T47D (cell line): ENCODE measurements around the gene RBM10.

Source experiments
- DNase-seq, 2 experiments: peaks; one replicate each; pipeline versions ENCODE4 v3.0.0 to v3.0.0-alpha.2; 2011 to 2012; ENCODE audit warnings: low read depth in 1 of 2, low spot score in 1 of 2
- JUND ChIP-seq: IDR thresholded peaks from 2 replicates; pipeline ENCODE4 v1.6.1; 2012; ENCODE audit warnings: low read depth
- in situ Hi-C: cut with HindIII; loops from 2 replicates; pipeline ENCODE4 v1.10.0; 2016; ENCODE audit warnings: low sequenced_read_pairs, low pct_unique_long_range_greater_than_20kb

RBM10 gene

DNA sequence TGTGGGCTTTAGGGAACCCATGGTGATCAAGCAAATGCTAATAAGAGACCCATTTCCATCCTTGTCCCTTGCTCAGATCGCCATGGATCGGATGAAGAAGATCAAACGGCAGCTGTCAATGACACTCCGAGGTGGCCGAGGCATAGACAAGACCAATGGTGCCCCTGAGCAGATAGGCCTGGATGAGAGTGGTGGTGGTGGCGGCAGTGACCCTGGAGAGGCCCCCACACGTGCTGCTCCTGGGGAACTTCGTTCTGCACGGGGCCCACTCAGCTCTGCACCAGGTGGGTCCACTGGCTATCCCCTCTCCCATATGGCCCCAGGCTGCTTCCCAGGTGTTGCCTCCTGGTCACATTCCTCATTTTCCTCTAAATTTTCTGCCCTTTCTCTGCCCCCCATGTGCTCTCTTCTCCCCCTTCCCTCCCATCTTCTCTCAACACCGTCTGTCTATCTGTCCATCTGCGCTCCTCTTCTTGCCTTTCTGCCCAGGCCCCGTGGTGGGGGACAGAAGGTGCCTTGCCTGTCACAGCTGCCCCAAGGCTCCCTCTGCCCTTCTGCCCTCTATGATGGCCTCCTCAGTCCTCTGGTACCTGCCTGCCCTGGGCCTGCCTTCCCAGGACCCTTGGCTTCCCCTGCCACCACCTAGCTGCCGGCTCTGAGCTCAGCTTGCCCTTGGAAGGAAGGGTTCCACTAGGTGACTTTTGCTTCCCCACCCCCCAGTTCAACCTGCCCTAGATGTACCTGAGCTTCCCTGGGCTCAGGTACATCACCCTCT lies 78.6 kb downstream of the RBM10 start:
- TF ChIP-seq JUND, result no peak
- in situ Hi-C loops, result no loop called here
- no peak for DNase-seq

- in situ Hi-C loops, result no loop called here
- TF ChIP-seq JUND, result no peak
- no peak for DNase-seq
Measured at GRCh38 chrX:47224266-47224895, 79.4 kb downstream of the RBM10 start.

- DNase-seq, result no peak
- TF ChIP-seq JUND, result no peak
- in situ Hi-C loops, result no loop called here
Measured at GRCh38 chrX:47224896-47225290, 79.9 kb downstream of the RBM10 start.

DNA sequence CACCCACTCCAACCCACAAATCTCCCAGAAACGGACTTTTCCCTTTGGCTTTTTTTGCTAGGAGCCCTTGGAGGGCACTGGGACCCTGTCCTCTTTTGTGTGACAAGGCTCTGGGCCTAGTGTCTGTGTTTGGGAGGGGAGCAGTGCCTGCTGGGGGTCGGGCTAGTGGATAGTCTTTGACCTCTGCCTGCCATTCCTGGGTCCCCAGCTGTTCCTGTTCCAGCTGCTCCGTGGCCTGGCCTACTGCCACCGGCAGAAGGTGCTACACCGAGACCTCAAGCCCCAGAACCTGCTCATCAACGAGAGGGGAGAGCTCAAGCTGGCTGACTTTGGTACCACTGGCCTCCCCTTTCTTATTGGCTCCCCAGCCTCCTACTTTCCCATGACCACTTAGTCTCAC lies 81.0 kb downstream of the RBM10 start:
- in situ Hi-C loops, result no loop called here
- no peak for DNase-seq
- no peak for TF ChIP-seq JUND

DNA sequence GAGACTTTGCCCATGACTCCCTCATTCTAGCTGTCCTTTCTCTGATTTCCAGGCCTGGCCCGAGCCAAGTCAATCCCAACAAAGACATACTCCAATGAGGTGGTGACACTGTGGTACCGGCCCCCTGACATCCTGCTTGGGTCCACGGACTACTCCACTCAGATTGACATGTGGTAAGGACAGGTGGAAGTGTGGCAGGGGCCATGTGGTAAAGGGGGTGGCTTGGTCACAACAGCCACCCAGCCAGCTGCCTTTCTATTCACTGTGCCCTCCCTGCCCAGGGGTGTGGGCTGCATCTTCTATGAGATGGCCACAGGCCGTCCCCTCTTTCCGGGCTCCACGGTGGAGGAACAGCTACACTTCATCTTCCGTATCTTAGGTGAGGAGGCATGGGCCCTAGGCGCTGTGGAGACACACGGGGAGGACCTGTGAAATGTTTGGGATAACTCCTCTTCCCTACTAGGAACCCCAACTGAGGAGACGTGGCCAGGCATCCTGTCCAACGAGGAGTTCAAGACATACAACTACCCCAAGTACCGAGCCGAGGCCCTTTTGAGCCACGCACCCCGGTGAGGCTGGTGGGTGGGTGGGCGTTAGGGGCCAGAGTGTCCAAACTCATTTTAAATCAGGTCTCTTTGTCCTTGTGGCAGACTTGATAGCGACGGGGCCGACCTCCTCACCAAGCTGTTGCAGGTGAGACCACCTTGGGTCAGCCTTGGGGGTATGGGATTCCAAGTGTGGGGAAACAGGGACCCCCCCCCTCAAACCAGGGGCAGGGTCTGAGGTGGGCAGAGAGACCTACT lies 81.7 kb downstream of the RBM10 start:
- TF ChIP-seq JUND, result no peak
- in situ Hi-C loops, result no loop called here
- no peak for DNase-seq

DNA sequence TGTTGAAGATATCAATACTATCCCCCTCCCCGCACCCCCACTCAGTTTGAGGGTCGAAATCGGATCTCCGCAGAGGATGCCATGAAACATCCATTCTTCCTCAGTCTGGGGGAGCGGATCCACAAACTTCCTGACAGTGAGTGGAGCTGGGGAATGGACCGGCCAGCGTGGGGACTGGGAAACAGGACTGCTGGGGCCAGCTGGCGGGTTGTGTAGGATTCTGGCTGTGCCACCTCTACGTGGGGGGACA lies 82.2 kb downstream of the RBM10 start:
- no peak for DNase-seq
- TF ChIP-seq JUND, result no peak
- in situ Hi-C loops, result no loop called here

- no peak for DNase-seq
- no peak for TF ChIP-seq JUND
- in situ Hi-C loops, result no loop called here
Measured at GRCh38 chrX:47228550-47229270, 83.7 kb downstream of the RBM10 start.

DNA sequence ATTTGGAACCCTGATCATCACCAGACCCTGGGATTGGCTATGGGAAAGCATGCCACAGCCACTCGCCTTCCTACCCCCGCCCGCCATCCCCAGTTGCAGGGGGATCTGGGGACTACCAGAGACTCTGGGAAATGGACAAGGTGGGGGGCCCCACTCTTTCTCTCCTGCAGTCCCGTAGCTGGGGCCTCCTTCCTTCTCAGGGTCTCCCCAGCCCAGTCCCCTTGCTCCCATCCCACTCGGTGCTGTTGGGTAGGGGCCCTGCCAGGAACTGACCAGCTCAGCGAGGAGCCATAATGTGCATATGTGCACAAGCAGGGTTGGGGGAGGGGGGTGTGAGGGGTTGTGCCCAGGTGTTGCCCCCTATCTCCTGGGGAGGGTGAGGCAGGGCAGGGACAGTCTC lies 84.4 kb downstream of the RBM10 start:
- in situ Hi-C loops, result no loop called here
- no peak for DNase-seq
- no peak for TF ChIP-seq JUND

DNA sequence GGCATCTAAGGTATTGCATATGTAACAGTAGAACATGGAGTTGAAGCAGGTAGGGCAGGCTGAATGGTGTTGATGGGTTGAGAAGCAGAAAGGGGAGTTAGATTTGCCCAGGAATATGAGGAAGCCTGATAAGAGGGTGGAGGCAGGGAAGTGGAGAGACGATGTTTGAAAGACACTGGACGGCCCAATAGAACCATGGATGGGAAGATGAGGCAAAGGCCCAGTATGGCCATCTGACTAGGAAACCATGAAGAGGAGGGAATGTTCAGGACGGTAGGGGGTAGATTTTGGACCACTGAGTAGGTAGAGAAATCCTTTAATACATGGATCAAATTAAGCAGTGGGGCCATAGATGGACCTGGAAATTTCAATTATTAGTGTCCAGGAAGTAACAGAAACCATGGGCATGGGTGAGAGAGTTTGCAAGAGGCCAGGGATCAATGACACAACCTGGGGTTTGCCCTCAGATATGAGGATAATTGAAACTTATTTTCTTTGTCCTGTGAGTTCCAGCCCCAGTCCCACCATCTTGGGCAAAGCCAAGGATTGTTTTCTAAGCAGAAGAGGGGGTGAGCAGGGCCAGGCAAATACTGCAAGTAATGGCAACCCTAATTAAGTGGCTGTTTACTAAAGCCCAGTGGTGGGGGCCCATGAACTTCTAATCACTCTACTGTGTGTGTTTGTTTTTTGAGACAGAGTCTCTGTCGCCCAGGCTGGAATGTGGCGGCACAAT lies 85.3 kb downstream of the RBM10 start:
- no peak for DNase-seq
- in situ Hi-C loops, result no loop called here

DNA sequence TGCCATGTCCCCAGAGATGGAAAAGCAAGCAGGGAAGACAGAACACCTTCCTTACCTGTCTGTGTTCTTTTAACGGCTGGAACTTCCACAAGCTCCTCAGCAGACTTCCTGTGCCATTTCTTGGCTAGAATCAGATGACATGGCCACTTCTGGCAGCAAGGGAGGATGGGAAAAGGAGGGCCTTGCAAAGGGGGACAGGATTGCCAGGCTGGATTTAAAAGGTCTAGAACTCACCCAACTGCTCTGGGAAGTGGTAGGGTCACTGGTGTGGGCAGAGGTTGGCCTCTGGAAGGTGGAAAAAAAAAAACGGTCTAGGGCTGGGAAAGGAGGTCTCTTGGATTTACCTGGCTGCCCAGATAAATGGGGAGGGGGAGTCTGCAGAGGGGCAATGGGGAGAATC lies 86.1 kb downstream of the RBM10 start:
- TF ChIP-seq JUND, result no peak
- in situ Hi-C loops, result no loop called here
- no peak for DNase-seq

More for the DNA sequence above, 85.3 kb downstream of the RBM10 start:
- TF ChIP-seq JUND, result no peak

GRCh38 chrX:47232197-47232802 lies 87.3 kb downstream of the RBM10 start:
- in situ Hi-C loops, result no loop called here
- TF ChIP-seq JUND, result no peak
- DNase-seq, result peak in 1 of 2 experiments; percentile 70

DNA sequence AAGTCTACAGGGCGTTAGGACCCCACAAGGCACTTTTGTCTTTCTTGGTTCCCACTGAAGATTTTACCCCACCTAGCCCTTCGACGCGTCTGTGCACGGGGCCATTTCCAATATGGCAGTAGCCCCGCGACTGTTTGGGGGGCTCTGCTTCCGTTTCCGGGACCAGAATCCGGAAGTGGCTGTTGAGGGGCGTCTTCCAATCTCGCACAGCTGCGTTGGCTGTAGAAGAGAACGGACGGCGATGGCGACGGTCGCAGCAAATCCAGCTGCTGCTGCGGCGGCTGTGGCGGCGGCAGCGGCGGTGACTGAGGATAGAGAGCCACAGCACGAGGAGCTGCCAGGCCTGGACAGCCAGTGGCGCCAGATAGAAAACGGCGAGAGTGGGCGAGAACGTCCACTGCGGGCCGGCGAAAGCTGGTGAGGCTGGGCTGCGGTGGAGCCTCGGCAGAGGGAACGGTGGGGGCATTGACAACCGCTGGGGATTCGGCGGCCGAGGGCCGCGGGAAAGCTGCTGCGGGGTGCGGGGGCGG lies 87.8 kb downstream of the RBM10 start, which contains the start of gene USP11:
Gene USP11 (plus strand): TSS at position 207 of the 530 bp plus-strand sequence. CDS start 35 bp downstream, at position 242.
- no peak for TF ChIP-seq JUND
- in situ Hi-C loops, result no loop called here
- no peak for DNase-seq
